Activated B cell treated with CpG ODN at 0.5 μM for 24 hours (primary cell): ENCODE measurements around the gene SEMA5A. TPM values are rescaled to one million over a fixed set of nuclear protein-coding genes. Genes with fewer than 3 reads are reported as not detected.

Source experiments
- ATAC-seq: fragments of 200-7000 bp; cut with Tn5 transposase; one replicate; pipeline ENCODE4 v1.10.0; 2021; ENCODE audit warnings: low read depth, mild to moderate bottlenecking, moderate library complexity
- CTCF ChIA-PET: fragments of 350-600 bp; sonication (Branson Sonifier 250); formaldehyde crosslinking; loops from one replicate; lab custom pipeline; 2021; ENCODE audit warnings: antibody characterized with exemption; lab: Charles Lee
- POLR2A ChIA-PET: fragments of 350-600 bp; sonication (Branson Sonifier 250); formaldehyde crosslinking; loops from one replicate; lab custom pipeline; 2021; ENCODE audit warnings: antibody characterized with exemption; lab: Charles Lee
- DNase-seq: peaks from one replicate; pipeline ENCODE4 v3.0.0; 2022
- H3K27ac Mint-ChIP-seq: one replicate; pipeline ENCODE4 v1.8.0; 2020; ENCODE audit warnings: mixed read lengths
- H3K27me3 Mint-ChIP-seq: one replicate; pipeline ENCODE4 v1.8.0; 2021; ENCODE audit warnings: mixed read lengths
- H3K36me3 Mint-ChIP-seq: one replicate; pipeline ENCODE4 v1.8.0; 2021; ENCODE audit warnings: low read depth, mixed read lengths
- H3K4me1 Mint-ChIP-seq: one replicate; pipeline ENCODE4 v1.8.0; 2021; ENCODE audit warnings: mixed read lengths
- H3K4me3 Mint-ChIP-seq: one replicate; pipeline ENCODE4 v1.8.0; 2020; ENCODE audit warnings: mild to moderate bottlenecking, mixed read lengths
- H3K9me3 Mint-ChIP-seq: one replicate; pipeline ENCODE4 v1.8.0; 2020; ENCODE audit warnings: mixed read lengths
- intact Hi-C: fragments of 100-400 bp; cut with micrococcal nuclease; formaldehyde crosslinking; loops from one replicate; pipeline ENCODE4 v1.15.1; 2024
- total RNA-seq: library from RNA; stranded (reverse); gene quantifications from 2 replicates; pipeline ENCODE4 v1.2.3, GENCODE V29; 2022
- TF ChIP-seq, protein P1 (sequence below): fragments of 200-600 bp; IDR thresholded peaks from one replicate; pipeline ENCODE4 v1.8.0; 2022; ENCODE audit warnings: antibody characterized with exemption, mild to moderate bottlenecking

The SEMA5A gene
- total RNA-seq, 1 donor from 2014 or later = not detected

DNA sequence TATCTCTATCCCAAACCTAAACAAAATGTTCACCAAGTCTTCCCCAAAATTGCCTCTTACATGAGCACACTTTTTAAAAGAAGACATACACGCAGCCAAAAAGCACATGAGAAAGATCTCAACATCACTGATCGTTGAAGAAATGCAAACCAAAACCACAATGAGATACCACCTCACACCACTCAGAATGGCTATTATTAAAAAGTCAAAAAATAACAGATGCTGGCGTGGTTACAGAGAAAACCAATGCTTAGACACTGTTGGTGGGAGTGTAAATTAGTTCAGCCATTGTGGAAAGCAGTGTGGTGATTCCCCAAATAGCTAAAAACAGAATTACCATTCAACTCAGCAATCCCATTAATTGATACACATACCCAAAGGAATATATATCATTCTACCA, 83.8 kb downstream of the SEMA5A start:
- peaks cover 5% of the 10 kb centered on the region for H3K9me3 Mint-ChIP-seq
- ATAC-seq (no peak), DNase-seq (no peak)
- H3K4me1 Mint-ChIP-seq = no peaks in the 10 kb centered on the region
- H3K36me3 Mint-ChIP-seq = no peaks in the 10 kb centered on the region
- TF ChIP-seq, protein P1, sequence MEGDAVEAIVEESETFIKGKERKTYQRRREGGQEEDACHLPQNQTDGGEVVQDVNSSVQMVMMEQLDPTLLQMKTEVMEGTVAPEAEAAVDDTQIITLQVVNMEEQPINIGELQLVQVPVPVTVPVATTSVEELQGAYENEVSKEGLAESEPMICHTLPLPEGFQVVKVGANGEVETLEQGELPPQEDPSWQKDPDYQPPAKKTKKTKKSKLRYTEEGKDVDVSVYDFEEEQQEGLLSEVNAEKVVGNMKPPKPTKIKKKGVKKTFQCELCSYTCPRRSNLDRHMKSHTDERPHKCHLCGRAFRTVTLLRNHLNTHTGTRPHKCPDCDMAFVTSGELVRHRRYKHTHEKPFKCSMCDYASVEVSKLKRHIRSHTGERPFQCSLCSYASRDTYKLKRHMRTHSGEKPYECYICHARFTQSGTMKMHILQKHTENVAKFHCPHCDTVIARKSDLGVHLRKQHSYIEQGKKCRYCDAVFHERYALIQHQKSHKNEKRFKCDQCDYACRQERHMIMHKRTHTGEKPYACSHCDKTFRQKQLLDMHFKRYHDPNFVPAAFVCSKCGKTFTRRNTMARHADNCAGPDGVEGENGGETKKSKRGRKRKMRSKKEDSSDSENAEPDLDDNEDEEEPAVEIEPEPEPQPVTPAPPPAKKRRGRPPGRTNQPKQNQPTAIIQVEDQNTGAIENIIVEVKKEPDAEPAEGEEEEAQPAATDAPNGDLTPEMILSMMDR = no peak
- H3K4me3 Mint-ChIP-seq = no peak overlapping the region
- H3K27ac Mint-ChIP-seq = no peak overlapping the region
- ChIA-PET CTCF (no interaction called here), POLR2A (no interaction called here)
- H3K27me3 Mint-ChIP-seq = no peaks in the 10 kb centered on the region
- intact Hi-C loops = no loop called here

DNA sequence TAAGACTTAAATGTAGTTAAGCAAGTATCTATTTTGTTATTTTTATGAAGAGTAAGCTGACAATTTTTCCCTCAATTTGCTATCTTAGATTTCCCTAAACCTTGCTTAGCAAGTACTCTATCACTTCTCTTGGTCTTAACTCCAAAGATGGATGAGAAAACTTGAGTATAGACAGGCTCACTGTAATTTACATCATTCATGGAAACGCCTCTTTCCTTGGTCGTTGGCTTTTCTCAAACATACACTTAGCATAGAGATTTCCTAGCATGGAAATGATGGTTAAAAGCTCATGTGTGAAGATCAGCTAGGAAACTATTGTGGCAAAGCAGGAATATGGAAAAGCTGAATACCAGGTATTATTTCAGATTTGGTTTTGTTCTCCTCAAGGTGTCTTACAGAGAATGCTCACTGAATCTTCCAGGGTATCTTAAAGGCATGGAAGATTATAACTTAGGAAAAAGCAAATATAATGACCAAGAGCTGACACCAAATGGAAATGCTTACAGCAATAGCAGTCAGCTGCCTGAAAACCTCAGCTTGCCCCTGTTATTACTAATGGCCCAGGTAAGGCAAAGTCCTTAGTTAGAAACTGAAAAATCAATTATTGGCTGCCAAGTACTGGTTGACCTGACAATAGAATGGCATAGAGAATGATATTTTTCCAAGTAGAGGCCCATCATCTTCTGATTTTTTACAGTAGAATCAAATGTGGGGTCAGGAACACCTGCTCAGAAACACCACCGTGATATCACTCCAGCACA, 84.8 kb downstream of the SEMA5A start:
- no peaks in the 10 kb centered on the region for H3K4me1 Mint-ChIP-seq
- intact Hi-C loops = no loop called here
- no peak for ATAC-seq
- TF ChIP-seq, protein P1 = no peak
- no peak for DNase-seq
- H3K27ac Mint-ChIP-seq = no peak overlapping the region
- no peak overlapping the region for H3K4me3 Mint-ChIP-seq
- H3K9me3 Mint-ChIP-seq = peaks cover 5% of the 10 kb centered on the region
- POLR2A ChIA-PET = no interaction called here
- CTCF ChIA-PET = no interaction called here
- H3K36me3 Mint-ChIP-seq = no peaks in the 10 kb centered on the region
- H3K27me3 Mint-ChIP-seq = no peaks in the 10 kb centered on the region

DNA sequence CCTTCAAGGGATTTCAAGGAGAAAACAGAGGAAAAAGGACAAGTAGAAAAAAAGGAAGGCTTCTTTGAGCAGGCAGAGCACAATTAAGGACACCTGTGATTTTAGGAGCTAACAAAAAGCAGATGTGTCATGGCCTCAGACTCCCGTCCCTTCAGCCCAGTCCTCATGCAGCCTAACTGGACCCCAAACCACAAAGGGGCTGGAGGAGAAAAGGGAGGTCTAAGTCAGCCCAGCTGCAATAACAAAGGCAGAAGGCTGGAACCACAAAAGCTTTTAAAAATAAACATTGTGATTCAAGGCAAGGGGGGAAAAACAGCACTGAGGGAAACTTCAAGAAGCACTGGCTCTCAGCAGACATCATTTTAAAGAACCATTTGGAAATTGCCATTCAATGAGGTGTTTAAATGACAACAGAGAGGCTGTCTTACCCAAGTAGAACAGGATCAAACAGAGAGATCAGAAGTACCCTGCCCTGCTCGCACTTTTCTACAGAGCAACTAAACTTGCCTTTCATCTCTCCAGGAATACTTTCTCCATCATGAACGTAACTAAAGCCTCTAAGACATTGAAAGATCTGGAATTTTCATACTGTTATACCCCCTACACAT, 89.3 kb downstream of the SEMA5A start:
- ChIA-PET POLR2A (no interaction called here), CTCF (no interaction called here)
- TF ChIP-seq, protein P1 = no peak
- H3K4me3 Mint-ChIP-seq = no peak overlapping the region
- DNase-seq = no peak
- no peaks in the 10 kb centered on the region for H3K36me3 Mint-ChIP-seq
- no peaks in the 10 kb centered on the region for H3K4me1 Mint-ChIP-seq
- intact Hi-C loops = no loop called here
- no peak for ATAC-seq
- peaks cover 5% of the 10 kb centered on the region for H3K9me3 Mint-ChIP-seq
- H3K27me3 Mint-ChIP-seq = no peaks in the 10 kb centered on the region
- H3K27ac Mint-ChIP-seq = no peak overlapping the region

DNA sequence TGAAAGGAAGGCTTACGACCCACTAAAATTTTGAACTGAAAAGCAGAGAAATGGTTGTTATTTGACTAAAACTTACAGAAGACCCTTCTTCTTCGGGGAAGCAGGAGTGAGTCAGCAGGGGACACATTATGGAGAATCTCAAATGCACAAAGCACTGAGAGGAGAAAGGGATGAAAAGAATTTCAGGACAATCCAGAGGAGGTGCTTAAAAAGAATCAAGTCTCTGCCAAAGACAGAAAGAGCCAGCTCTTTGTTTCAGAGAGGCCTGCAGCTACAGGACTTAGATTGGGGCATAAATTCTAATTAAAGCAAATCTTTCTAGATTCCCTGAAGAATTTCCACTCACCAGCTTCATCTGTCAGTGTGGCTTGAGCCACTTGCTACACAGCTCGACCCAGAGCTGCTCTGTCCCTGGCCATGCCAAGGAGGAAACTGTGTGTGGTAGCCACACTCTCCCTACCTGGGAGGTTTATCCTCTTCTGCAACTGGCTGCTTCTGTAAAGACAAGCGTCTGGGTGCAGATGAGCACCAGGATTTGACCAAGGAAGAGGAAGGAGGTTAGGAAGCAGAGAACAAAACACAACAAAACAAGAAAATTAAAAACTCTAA, 89.9 kb downstream of the SEMA5A start:
- H3K4me3 Mint-ChIP-seq = no peak overlapping the region
- ChIA-PET POLR2A (no interaction called here), CTCF (no interaction called here)
- H3K9me3 Mint-ChIP-seq = peaks cover 5% of the 10 kb centered on the region
- H3K27ac Mint-ChIP-seq = no peak overlapping the region
- TF ChIP-seq, protein P1 = no peak
- H3K27me3 Mint-ChIP-seq = no peaks in the 10 kb centered on the region
- intact Hi-C loops = no loop called here
- no peak for DNase-seq
- no peaks in the 10 kb centered on the region for H3K36me3 Mint-ChIP-seq
- no peak for ATAC-seq
- H3K4me1 Mint-ChIP-seq = no peaks in the 10 kb centered on the region

DNA sequence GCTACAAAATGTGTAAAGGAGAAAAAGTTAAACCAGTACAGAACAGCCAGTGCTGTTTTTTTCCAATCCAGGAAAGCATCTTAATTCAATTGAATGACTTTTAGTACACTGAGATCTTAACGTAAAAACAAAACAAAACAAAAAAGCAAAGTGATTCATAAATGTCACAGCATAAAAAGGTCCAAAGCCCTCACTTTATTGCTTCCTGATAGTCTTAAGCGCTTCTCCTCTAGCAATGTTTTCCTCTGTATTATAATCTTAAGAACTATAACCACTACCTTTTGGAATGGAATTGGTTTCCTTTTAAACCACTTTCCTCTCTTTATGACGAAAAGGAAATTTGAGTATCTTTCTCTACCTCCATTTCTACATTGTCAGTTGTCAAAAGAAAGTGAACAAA, 91.4 kb downstream of the SEMA5A start:
- Mint-ChIP-seq H3K4me1 (no peaks in the 10 kb centered on the region), H3K4me3 (no peak overlapping the region), H3K9me3 (peaks cover 5% of the 10 kb centered on the region), H3K27ac (no peak overlapping the region), H3K36me3 (no peaks in the 10 kb centered on the region), H3K27me3 (no peaks in the 10 kb centered on the region)
- no peak for ATAC-seq
- POLR2A ChIA-PET = no interaction called here
- DNase-seq = no peak
- intact Hi-C loops = no loop called here
- TF ChIP-seq, protein P1 = no peak
- CTCF ChIA-PET = no interaction called here
